ENCODE data around the gene TOLLIP. TPM values are rescaled to one million over a fixed set of nuclear protein-coding genes. Genes with fewer than 3 reads are reported as not detected.

TOLLIP gene
- total and polyA plus RNA-seq, 8 donors = 14.9 to 119 (median 35.8) TPM

DNA sequence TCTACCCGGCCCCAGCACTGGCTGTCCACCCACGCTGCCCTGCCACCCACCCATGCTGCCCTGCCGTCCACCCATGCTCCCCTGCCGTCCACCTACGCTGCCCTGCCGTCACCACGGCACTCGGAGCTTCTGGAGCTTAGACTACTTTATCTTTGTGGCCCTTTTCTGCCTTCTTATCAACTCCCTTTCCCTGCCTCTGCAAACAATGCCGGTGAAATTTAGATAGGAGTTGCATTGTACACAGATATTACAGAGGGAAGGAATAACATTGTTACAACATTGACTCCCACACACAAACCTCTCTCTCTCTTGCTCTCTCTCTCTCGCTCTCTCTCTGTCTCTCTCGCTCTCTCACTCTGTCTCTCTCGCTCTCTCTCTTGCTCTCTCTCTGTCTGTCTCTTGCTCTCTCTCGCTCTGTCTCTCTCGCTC, 46.6 kb upstream of the TOLLIP start:
- Histone ChIP-seq H3K4me3 (no peak overlapping the region), H3K36me3 (no peaks in the 10 kb centered on the region), H3K27me3 (peaks cover 0 to 24% (median 0%) of the 10 kb centered on the region in 3 donors), H3K9me3 (no peaks in the 10 kb centered on the region), H3K4me1 (peaks cover 7 to 23% (median 18%) of the 10 kb centered on the region in 4 donors), H3K27ac (no peak overlapping the region)
- TF ChIP-seq POLR2AphosphoS5 (IDR thresholded peaks at IDR 0.05) (peak in 2 of 3 donors; percentile 32 to 33), EP300 (IDR thresholded peaks at IDR 0.05) (no peak)
- intact Hi-C loops (cut with DNase I; ENCODE audit: low total_unique reads) = no loop called here
- 21 to 50% (median 28%) methylated on average over 13 to 14 of the region's 14 CpGs for WGBS, 5 donors
- peak; percentile 46 to 65 for DNase-seq

DNA sequence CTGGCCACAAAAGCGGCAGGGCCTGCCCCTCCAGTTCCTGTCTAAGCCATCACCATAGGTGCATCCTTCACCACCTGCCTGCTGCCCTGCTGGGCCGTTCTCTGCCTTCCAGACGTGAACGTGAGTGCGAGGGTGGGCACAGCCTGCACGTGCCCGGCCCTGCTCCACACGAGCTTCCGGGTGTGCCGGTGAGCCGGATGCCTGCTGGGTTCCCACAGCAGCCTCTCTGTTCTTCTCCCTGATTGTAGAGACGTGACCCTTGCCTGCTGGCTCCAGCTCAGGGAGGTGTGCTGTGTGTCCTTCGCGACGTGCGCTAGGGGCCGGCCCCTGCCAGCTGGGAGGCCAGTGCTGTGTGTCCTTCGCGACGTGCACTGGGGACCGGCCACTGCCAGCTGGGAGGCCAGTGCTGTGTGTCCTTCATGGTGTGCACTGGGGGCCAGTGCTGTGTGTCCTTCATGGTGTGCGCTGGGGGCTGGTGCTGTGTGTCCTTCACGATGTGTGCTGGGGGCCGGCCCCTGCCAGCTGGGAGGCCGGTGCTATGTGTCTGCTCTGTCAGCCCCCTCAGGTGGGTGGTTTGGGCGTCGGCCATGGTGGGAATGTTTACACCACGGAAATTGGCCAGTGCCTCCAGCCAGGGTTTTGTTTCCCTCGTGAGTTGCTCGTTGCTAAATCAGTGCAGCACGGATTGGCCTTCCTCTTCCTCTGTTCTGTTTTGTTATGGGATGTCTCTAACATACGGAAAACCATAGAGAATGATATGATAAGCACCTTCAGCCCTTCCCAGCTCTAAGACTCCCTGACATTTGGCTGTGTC, 44.9 kb upstream of the TOLLIP start:
- H3K9me3 ChIP-seq = no peaks in the 10 kb centered on the region
- H3K27ac ChIP-seq = no peak overlapping the region
- no peak for DNase-seq
- 63 to 80% (median 77%) methylated on average over 14 to 32 of the region's 32 CpGs for WGBS, 5 donors
- H3K4me1 ChIP-seq = peaks cover 7 to 23% (median 18%) of the 10 kb centered on the region in 4 donors
- TF ChIP-seq POLR2AphosphoS5 (IDR thresholded peaks at IDR 0.05) (no peak), EP300 (IDR thresholded peaks at IDR 0.05) (no peak), POLR2A (IDR thresholded peaks at IDR 0.05) (no peak)
- TF ChIP-seq, protein P1, sequence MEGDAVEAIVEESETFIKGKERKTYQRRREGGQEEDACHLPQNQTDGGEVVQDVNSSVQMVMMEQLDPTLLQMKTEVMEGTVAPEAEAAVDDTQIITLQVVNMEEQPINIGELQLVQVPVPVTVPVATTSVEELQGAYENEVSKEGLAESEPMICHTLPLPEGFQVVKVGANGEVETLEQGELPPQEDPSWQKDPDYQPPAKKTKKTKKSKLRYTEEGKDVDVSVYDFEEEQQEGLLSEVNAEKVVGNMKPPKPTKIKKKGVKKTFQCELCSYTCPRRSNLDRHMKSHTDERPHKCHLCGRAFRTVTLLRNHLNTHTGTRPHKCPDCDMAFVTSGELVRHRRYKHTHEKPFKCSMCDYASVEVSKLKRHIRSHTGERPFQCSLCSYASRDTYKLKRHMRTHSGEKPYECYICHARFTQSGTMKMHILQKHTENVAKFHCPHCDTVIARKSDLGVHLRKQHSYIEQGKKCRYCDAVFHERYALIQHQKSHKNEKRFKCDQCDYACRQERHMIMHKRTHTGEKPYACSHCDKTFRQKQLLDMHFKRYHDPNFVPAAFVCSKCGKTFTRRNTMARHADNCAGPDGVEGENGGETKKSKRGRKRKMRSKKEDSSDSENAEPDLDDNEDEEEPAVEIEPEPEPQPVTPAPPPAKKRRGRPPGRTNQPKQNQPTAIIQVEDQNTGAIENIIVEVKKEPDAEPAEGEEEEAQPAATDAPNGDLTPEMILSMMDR (IDR thresholded peaks at IDR 0.05) = no peak
- no peaks in the 10 kb centered on the region for H3K36me3 ChIP-seq
- H3K4me3 ChIP-seq = no peak overlapping the region
- intact Hi-C loops (cut with DNase I; ENCODE audit: low total_unique reads) = no loop called here
- peaks cover 0 to 36% (median 13%) of the 10 kb centered on the region in 3 donors for H3K27me3 ChIP-seq

DNA sequence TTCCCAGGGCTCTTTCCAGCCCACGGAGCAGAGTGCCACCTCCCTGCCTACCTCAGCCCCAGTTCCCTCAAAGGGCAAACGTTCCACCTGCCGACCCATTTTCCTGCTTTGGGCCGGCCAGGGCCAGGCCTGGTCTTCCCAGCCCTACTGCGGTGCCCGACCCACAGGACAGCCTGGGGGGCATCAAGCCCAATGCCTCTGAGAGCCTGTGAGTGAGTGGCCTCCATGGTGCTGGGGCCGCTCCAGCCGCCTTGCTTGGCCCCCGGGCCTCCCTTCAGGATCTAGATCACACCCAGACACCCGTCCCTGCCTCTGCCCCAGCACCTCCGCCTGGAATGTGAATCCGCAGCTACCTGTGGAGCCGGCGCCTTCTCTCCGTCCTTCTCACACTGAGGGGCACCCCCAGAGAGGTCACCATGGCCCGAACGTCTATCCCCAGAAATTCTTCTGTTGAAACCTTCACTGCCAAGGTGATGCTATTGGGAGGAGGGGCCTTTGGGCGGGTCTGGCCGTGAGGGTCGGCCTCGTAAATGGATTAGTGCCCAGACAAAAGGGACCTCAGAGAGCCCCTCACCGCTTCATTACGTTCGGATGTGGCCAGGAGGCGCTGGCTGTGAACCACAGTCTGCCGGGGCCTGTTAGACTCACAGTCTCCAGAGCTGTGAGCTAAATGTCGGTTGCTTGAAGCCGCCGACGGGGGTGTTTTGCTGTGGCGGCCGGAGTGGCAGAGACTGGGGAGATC, 44.1 kb upstream of the TOLLIP start:
- Histone ChIP-seq H3K36me3 (no peaks in the 10 kb centered on the region), H3K4me3 (no peak overlapping the region), H3K27me3 (peaks cover 0 to 42% (median 18%) of the 10 kb centered on the region in 3 donors), H3K4me1 (peaks cover 7 to 19% (median 16%) of the 10 kb centered on the region in 4 donors), H3K27ac (no peak overlapping the region), H3K9me3 (no peaks in the 10 kb centered on the region)
- DNase-seq = no peak
- 78 to 86% (median 84%) methylated on average over 29 to 32 of the region's 32 CpGs for WGBS, 5 donors
- intact Hi-C loops (cut with DNase I; ENCODE audit: low total_unique reads) = no loop called here
- TF ChIP-seq, protein P1 (IDR thresholded peaks at IDR 0.05) = no peak
- no peak for TF ChIP-seq POLR2AphosphoS5 (IDR thresholded peaks at IDR 0.05)

DNA sequence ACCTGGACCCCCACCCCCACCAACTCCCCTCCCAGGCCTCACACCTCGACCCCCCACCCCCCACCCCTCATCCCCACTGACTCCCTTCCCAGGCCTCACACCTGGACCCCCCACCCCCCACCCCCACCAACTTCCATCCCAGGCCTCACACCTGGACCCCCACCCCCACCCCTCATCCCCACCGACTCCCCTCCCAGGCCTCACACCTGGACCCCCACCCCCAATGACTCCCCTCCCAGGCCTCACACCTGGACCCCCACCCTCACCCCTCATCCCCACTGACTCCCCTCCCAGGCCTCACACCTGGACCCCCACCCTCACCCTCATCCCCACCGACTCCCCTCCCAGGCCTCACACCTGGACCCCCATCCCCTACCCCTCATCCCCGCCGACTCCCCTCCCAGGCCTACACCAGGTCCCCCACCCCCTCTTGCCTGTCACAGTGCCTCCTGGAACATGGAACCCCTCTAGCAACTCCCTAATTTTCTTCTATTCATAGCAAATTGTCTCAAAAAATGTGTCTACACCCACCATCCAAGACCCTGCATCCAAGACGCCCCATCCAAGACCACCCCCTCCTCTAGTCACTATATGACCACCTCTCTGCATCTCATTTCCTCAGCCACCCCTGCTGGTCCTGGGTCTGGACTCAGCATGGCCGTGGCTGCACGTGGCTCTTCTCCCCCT, 43.4 kb upstream of the TOLLIP start:
- Histone ChIP-seq H3K36me3 (no peaks in the 10 kb centered on the region), H3K4me1 (peaks cover 0 to 11% (median 9%) of the 10 kb centered on the region in 4 donors), H3K9me3 (no peaks in the 10 kb centered on the region), H3K27me3 (peaks cover 0 to 37% (median 18%) of the 10 kb centered on the region in 3 donors), H3K27ac (no peak overlapping the region), H3K4me3 (no peak overlapping the region)
- intact Hi-C loops (cut with DNase I; ENCODE audit: low total_unique reads) = no loop called here
- no peak for TF ChIP-seq POLR2A (IDR thresholded peaks at IDR 0.05)
- TF ChIP-seq, protein P1 (IDR thresholded peaks at IDR 0.05) = no peak
- no peak for TF ChIP-seq POLR2AphosphoS5 (IDR thresholded peaks at IDR 0.05)
- no peak for TF ChIP-seq EP300 (IDR thresholded peaks at IDR 0.05)
- 65 to 89% (median 73%) methylated on average over 6 to 8 of the region's 8 CpGs for WGBS, 5 donors
- DNase-seq = no peak

All from stomach (tissue), 9 donors.